Caco-2 (cell line): ENCODE data around the gene FAM234A. TPM values are rescaled to one million over a fixed set of nuclear protein-coding genes. Genes with fewer than 3 reads are reported as not detected.

Experiments used
- BruUV-seq: library from RNA; stranded (reverse); fragments of 400-500 nt; replicated peaks from 2 replicates; lab custom pipeline; 2021; lab: Mats Ljungman, UMichigan
- CTCF ChIA-PET: fragments of 300-600 bp; sonication (Branson Sonifier 250); formaldehyde crosslinking; loops from one replicate; lab custom pipeline; 2022; ENCODE audit warnings: antibody characterized with exemption; lab: Charles Lee
- POLR2A ChIA-PET: fragments of 300-600 bp; sonication (Branson Sonifier 250); formaldehyde crosslinking; loops from one replicate; lab custom pipeline; 2022; ENCODE audit warnings: antibody characterized with exemption; lab: Charles Lee
- DNase-seq, 2 experiments: peaks; one replicate each; pipeline versions ENCODE4 v3.0.0 to v3.0.0-alpha.2; 2020 to 2022
- H3K27me3 ChIP-seq: replicated peaks from 2 replicates; pipeline ENCODE4 v1.6.0; 2011; ENCODE audit warnings: low read length; ENCODE audit not compliant: control insufficient read depth, insufficient read depth
- H3K36me3 ChIP-seq: 2 replicates; pipeline ENCODE4 v1.5.1; 2011; ENCODE audit warnings: low read length; ENCODE audit not compliant: control insufficient read depth, insufficient read depth
- H3K4me1 ChIP-seq: fragments of 250-450 bp; sonication (Bioruptor Pico); 2 replicates; pipeline ENCODE4 v1.5.1; 2020; ENCODE audit warnings: mild to moderate bottlenecking
- H3K4me3 ChIP-seq: 2 replicates; pipeline ENCODE4 v1.5.1; 2011; ENCODE audit warnings: low read depth, mild to moderate bottlenecking, control low read depth, low read length
- H3K9me3 ChIP-seq: fragments of 250-450 bp; sonication (Bioruptor Pico); 2 replicates; pipeline ENCODE4 v1.5.1; 2020; ENCODE audit warnings: mild to moderate bottlenecking, moderate library complexity
- H3K27ac Mint-ChIP-seq: one replicate; pipeline ENCODE4 v1.8.0; 2022; ENCODE audit warnings: mixed read lengths; ENCODE audit not compliant: unreplicated experiment
- H3K27me3 Mint-ChIP-seq: one replicate; pipeline ENCODE4 v1.8.0; 2022; ENCODE audit warnings: mixed read lengths; ENCODE audit not compliant: insufficient read depth, unreplicated experiment
- H3K36me3 Mint-ChIP-seq: one replicate; pipeline ENCODE4 v1.8.0; 2022; ENCODE audit warnings: mild to moderate bottlenecking, mixed read lengths; ENCODE audit not compliant: insufficient read depth, unreplicated experiment
- H3K4me1 Mint-ChIP-seq: one replicate; pipeline ENCODE4 v1.8.0; 2022; ENCODE audit warnings: low read depth, mixed read lengths; ENCODE audit not compliant: unreplicated experiment
- H3K4me3 Mint-ChIP-seq: one replicate; pipeline ENCODE4 v1.8.0; 2022; ENCODE audit warnings: mild to moderate bottlenecking, moderate library complexity, mixed read lengths; ENCODE audit not compliant: unreplicated experiment
- H3K9me3 Mint-ChIP-seq: one replicate; pipeline ENCODE4 v1.8.0; 2022; ENCODE audit warnings: mixed read lengths; ENCODE audit not compliant: unreplicated experiment
- CTCF ChIP-seq, 2 experiments: fragments of 200-600 bp in 1 of 2; IDR thresholded peaks; 1 replicate in 1 of 2; 2 replicates in 1 of 2; pipeline versions ENCODE4 v1.5.1 to v1.8.0; 2011 to 2022; ENCODE audit warnings: antibody characterized with exemption in 1 of 2, control low read depth in 1 of 2, inconsistent platforms in 1 of 2, low read depth in 1 of 2, low read length in 1 of 2, mild to moderate bottlenecking in 1 of 2, moderate library complexity in 1 of 2; ENCODE audit not compliant: insufficient read depth in 1 of 2, severe bottlenecking in 1 of 2, unreplicated experiment in 1 of 2
- intact Hi-C: fragments of 100-400 bp; cut with micrococcal nuclease; formaldehyde crosslinking; loops from one replicate; pipeline ENCODE4 v1.10.0; 2022; ENCODE audit not compliant: unreplicated experiment
- total RNA-seq: library from RNA; stranded (reverse); gene quantifications from 2 replicates; pipeline ENCODE4 v1.2.3, GENCODE V29; 2022

FAM234A gene
- total RNA-seq, 1 experiment from 2014 or later, result 77.7 TPM

GRCh38 chr16:268141-269053 is 33.8 kb downstream of the FAM234A start:
- BruUV-seq, result no TSS peak
- H3K27ac Mint-ChIP-seq, result no peak overlapping the region
- Histone ChIP-seq H3K27me3 (no peaks in the 10 kb centered on the region), H3K9me3 (no peaks in the 10 kb centered on the region), H3K36me3 (no peaks in the 10 kb centered on the region), H3K4me3 (no peak overlapping the region), H3K4me1 (no peaks in the 10 kb centered on the region)
- peak in 1 of 2 experiments; percentile 28 for DNase-seq
- intact Hi-C loops, result no loop called here
- no peaks in the 10 kb centered on the region for H3K9me3 Mint-ChIP-seq
- H3K4me3 Mint-ChIP-seq, result no peak overlapping the region
- H3K27me3 Mint-ChIP-seq, result no peaks in the 10 kb centered on the region
- ChIA-PET POLR2A (no interaction called here), CTCF (no interaction called here)
- H3K4me1 Mint-ChIP-seq, result no peaks in the 10 kb centered on the region
- no peak for TF ChIP-seq CTCF (IDR thresholded peaks at IDR 0.05; ENCODE audit: insufficient read depth in 1 of 2, low read depth in 1 of 2, low read length in 1 of 2, severe bottlenecking in 1 of 2, unreplicated experiment in 1 of 2)
- H3K36me3 Mint-ChIP-seq, result peaks cover 4% of the 10 kb centered on the region

GRCh38 chr16:269061-269796 is 34.6 kb downstream of the FAM234A start:
- intact Hi-C loops, result no loop called here
- TF ChIP-seq CTCF (IDR thresholded peaks at IDR 0.05; ENCODE audit: insufficient read depth in 1 of 2, low read depth in 1 of 2, low read length in 1 of 2, severe bottlenecking in 1 of 2, unreplicated experiment in 1 of 2), result no peak
- no peaks in the 10 kb centered on the region for H3K36me3 ChIP-seq
- Mint-ChIP-seq H3K27me3 (no peaks in the 10 kb centered on the region), H3K4me1 (no peaks in the 10 kb centered on the region), H3K36me3 (no peaks in the 10 kb centered on the region), H3K9me3 (no peaks in the 10 kb centered on the region), H3K27ac (no peak overlapping the region), H3K4me3 (no peak overlapping the region)
- DNase-seq, result no peak
- H3K4me1 ChIP-seq, result no peaks in the 10 kb centered on the region
- ChIA-PET CTCF (no interaction called here), POLR2A (no interaction called here)
- BruUV-seq, result no TSS peak
- no peaks in the 10 kb centered on the region for H3K9me3 ChIP-seq
- H3K27me3 ChIP-seq, result no peaks in the 10 kb centered on the region
- H3K4me3 ChIP-seq, result no peak overlapping the region

DNA sequence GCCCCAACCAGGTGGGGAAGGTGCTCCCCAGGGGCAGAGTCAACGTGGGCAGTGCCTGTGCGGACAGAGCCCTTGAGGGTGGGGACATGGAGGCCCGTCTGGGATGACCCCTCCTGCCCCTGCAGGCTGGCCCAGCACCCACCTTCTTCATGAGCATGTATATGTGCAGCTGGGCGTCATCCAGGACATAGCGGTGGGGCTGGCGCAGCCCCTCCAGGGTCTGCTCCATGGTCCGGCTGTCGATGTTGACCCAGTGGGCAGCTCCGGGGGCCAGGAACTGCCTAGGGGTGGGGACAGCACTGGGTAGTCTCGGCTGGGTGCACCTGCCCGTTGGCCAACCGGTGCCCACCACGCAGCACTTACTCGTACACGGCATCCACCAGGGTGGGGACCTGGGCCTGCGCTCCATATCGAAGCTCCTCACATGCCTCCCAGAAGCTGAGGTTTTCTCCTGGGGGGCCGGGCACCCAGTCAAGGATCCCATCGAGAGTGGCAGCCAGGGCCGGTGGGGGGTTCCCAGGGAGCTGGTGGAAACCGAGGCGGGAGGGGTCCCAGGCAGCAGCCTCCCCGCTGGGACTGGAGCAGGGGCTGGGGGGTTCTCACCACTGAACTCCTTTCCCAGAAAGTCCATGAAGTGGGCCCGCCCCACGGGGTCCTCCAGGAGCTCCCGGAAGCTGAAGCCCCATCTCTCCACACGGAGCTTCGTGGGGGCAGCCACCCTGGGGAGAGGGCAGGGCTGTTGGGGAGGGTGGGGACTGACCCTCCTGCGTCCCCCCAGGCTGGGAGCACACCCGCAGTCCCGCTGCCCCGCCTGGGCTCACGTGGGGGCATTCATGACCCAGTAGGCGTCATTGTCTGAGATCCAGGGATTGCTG is 36.0 kb downstream of the FAM234A start:
- POLR2A ChIA-PET, result no interaction called here
- BruUV-seq, result no TSS peak

More for the DNA sequence above, 36.0 kb downstream of the FAM234A start:
- Histone ChIP-seq H3K4me1 (no peaks in the 10 kb centered on the region), H3K27me3 (no peaks in the 10 kb centered on the region), H3K9me3 (no peaks in the 10 kb centered on the region), H3K36me3 (no peaks in the 10 kb centered on the region), H3K4me3 (no peak overlapping the region)
- intact Hi-C loops, result no loop called here
- no peaks in the 10 kb centered on the region for H3K4me1 Mint-ChIP-seq
- TF ChIP-seq CTCF (IDR thresholded peaks at IDR 0.05; ENCODE audit: insufficient read depth in 1 of 2, low read depth in 1 of 2, low read length in 1 of 2, severe bottlenecking in 1 of 2, unreplicated experiment in 1 of 2), result no peak
- H3K27me3 Mint-ChIP-seq, result no peaks in the 10 kb centered on the region
- H3K4me3 Mint-ChIP-seq, result no peak overlapping the region
- CTCF ChIA-PET, result no interaction called here
- peak in 1 of 2 experiments; percentile 26 for DNase-seq
- H3K9me3 Mint-ChIP-seq, result no peaks in the 10 kb centered on the region
- H3K27ac Mint-ChIP-seq, result no peak overlapping the region
- H3K36me3 Mint-ChIP-seq, result no peaks in the 10 kb centered on the region
